PC-9 (cell line): ENCODE measurements around the gene B3GLCT. TPM values are rescaled to one million over a fixed set of nuclear protein-coding genes. Genes with fewer than 3 reads are reported as not detected.

Experiments used
- BruUV-seq: library from RNA; stranded (reverse); fragments of 400-500 nt; replicated peaks from 2 replicates; lab custom pipeline; 2021; lab: Mats Ljungman, UMichigan
- CTCF ChIA-PET: fragments of 300-600 bp; sonication (Branson Sonifier 250); formaldehyde crosslinking; loops from one replicate; lab custom pipeline; 2022; ENCODE audit warnings: antibody characterized with exemption; lab: Charles Lee
- POLR2A ChIA-PET: fragments of 300-600 bp; sonication (Branson Sonifier 250); formaldehyde crosslinking; loops from one replicate; lab custom pipeline; 2022; ENCODE audit warnings: antibody characterized with exemption; ENCODE audit not compliant: unreplicated experiment; lab: Charles Lee
- DNase-seq, 2 experiments: peaks; one replicate each; pipeline versions ENCODE4 v3.0.0 to v3.0.0-alpha.2; 2015 to 2022; ENCODE audit warnings: mixed read lengths in 1 of 2
- H2AFZ ChIP-seq: fragments of 200-600 bp; sonication (generic); 2 replicates; pipeline ENCODE4 v1.8.1; 2017; ENCODE audit warnings: antibody characterized with exemption
- H3F3A ChIP-seq: fragments of 200-600 bp; sonication (generic); 2 replicates; pipeline ENCODE4 v1.8.1; 2017; ENCODE audit warnings: antibody characterized with exemption, mild to moderate bottlenecking, low read depth; ENCODE audit not compliant: insufficient read depth
- H3K27ac ChIP-seq: fragments of 200-600 bp; sonication (generic); 2 replicates; pipeline ENCODE4 v1.6.1; 2016; ENCODE audit warnings: mixed run types
- H3K27me3 ChIP-seq: fragments of 200-600 bp; sonication (generic); 2 replicates; pipeline ENCODE4 v1.6.1; 2016; ENCODE audit warnings: low read depth, mixed run types; ENCODE audit not compliant: insufficient read depth
- H3K36me3 ChIP-seq: fragments of 200-600 bp; sonication (generic); 2 replicates; pipeline ENCODE4 v1.6.1; 2016; ENCODE audit warnings: low read depth, mixed run types
- H3K4me1 ChIP-seq: fragments of 200-600 bp; sonication (generic); replicated peaks from 2 replicates; pipeline ENCODE4 v1.6.1; 2016; ENCODE audit warnings: mixed run types; ENCODE audit not compliant: insufficient read depth
- H3K4me2 ChIP-seq: fragments of 200-600 bp; sonication (generic); 2 replicates; pipeline ENCODE4 v1.6.1; 2017; ENCODE audit warnings: mixed run types
- H3K4me3 ChIP-seq: fragments of 200-600 bp; sonication (generic); 2 replicates; pipeline ENCODE4 v1.6.1; 2016; ENCODE audit warnings: mixed run types
- H3K79me2 ChIP-seq: fragments of 200-600 bp; sonication (generic); 2 replicates; pipeline ENCODE4 v1.6.1; 2017; ENCODE audit warnings: low read depth, mixed run types
- H3K9me2 ChIP-seq: fragments of 200-600 bp; sonication (generic); 2 replicates; pipeline ENCODE4 v1.8.1; 2017; ENCODE audit warnings: mild to moderate bottlenecking; ENCODE audit not compliant: insufficient read depth
- H3K9me3 ChIP-seq: fragments of 200-600 bp; sonication (generic); 2 replicates; pipeline ENCODE4 v1.8.1; 2016; ENCODE audit warnings: low read depth; ENCODE audit not compliant: insufficient read depth
- H4K20me1 ChIP-seq: fragments of 200-600 bp; sonication (generic); 2 replicates; pipeline ENCODE4 v1.8.1; 2017; ENCODE audit not compliant: insufficient read depth
- EZH2 ChIP-seq: fragments of 200-600 bp; sonication (generic); IDR thresholded peaks from 2 replicates; pipeline ENCODE4 v1.8.0; 2017; ENCODE audit warnings: antibody characterized with exemption, low read depth
- intact Hi-C: fragments of 100-400 bp; cut with micrococcal nuclease; formaldehyde crosslinking; loops from one replicate; pipeline ENCODE4 v1.10.0; 2022; ENCODE audit not compliant: unreplicated experiment
- total RNA-seq: library from RNA; stranded (reverse); gene quantifications from 2 replicates; pipeline ENCODE4 v1.2.3, GENCODE V29; 2021
- TF ChIP-seq, protein P1 (sequence below): fragments of 200-600 bp; sonication (generic); conservative IDR thresholded peaks from 2 replicates; pipeline ENCODE4 v1.6.1; 2017; ENCODE audit warnings: mixed run types, antibody characterized with exemption, mild to moderate bottlenecking, moderate library complexity

B3GLCT gene
- total RNA-seq, 1 experiment from 2014 or later: 5.4 TPM

- no peaks in the 10 kb centered on the region for H3F3A ChIP-seq
- ChIA-PET POLR2A (no interaction called here), CTCF (interaction anchor here (0.6 kb wide), 1 partner anchor 9 kb away, joined by 4 read pairs; no protein-coding TSS in a partner anchor)
- DNase-seq: no peak
- no peaks in the 10 kb centered on the region for H4K20me1 ChIP-seq
- no peaks in the 10 kb centered on the region for H3K27me3 ChIP-seq
- no peak overlapping the region for H3K27ac ChIP-seq
- H3K79me2 ChIP-seq: no peaks in the 10 kb centered on the region
- H3K4me1 ChIP-seq: no peaks in the 10 kb centered on the region
- no peak overlapping the region for H3K4me2 ChIP-seq
- no peaks in the 10 kb centered on the region for H3K9me2 ChIP-seq
- no peaks in the 10 kb centered on the region for H3K36me3 ChIP-seq
- intact Hi-C loops: no loop called here
- H3K4me3 ChIP-seq: no peak overlapping the region
- BruUV-seq: no TSS peak
- no peak overlapping the region for H2AFZ ChIP-seq
- H3K9me3 ChIP-seq: no peaks in the 10 kb centered on the region
- no peak for TF ChIP-seq EZH2
- TF ChIP-seq, protein P1, sequence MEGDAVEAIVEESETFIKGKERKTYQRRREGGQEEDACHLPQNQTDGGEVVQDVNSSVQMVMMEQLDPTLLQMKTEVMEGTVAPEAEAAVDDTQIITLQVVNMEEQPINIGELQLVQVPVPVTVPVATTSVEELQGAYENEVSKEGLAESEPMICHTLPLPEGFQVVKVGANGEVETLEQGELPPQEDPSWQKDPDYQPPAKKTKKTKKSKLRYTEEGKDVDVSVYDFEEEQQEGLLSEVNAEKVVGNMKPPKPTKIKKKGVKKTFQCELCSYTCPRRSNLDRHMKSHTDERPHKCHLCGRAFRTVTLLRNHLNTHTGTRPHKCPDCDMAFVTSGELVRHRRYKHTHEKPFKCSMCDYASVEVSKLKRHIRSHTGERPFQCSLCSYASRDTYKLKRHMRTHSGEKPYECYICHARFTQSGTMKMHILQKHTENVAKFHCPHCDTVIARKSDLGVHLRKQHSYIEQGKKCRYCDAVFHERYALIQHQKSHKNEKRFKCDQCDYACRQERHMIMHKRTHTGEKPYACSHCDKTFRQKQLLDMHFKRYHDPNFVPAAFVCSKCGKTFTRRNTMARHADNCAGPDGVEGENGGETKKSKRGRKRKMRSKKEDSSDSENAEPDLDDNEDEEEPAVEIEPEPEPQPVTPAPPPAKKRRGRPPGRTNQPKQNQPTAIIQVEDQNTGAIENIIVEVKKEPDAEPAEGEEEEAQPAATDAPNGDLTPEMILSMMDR: no peak
Observed at GRCh38 chr13:31224963-31225559, 25.3 kb downstream of the B3GLCT start.

- no peaks in the 10 kb centered on the region for H3K27me3 ChIP-seq
- no peaks in the 10 kb centered on the region for H3F3A ChIP-seq
- H3K9me2 ChIP-seq: no peaks in the 10 kb centered on the region
- intact Hi-C loops: no loop called here
- BruUV-seq: no TSS peak
- ChIA-PET CTCF (no interaction called here), POLR2A (no interaction called here)
- no peaks in the 10 kb centered on the region for H4K20me1 ChIP-seq
- H3K27ac ChIP-seq: no peak overlapping the region
- TF ChIP-seq, protein P1: no peak
- TF ChIP-seq EZH2: no peak
- H3K4me1 ChIP-seq: no peaks in the 10 kb centered on the region
- H3K79me2 ChIP-seq: no peaks in the 10 kb centered on the region
- H3K4me2 ChIP-seq: no peak overlapping the region
- H3K36me3 ChIP-seq: no peaks in the 10 kb centered on the region
- H2AFZ ChIP-seq: no peak overlapping the region
- no peak for DNase-seq
- H3K4me3 ChIP-seq: no peak overlapping the region
- H3K9me3 ChIP-seq: no peaks in the 10 kb centered on the region
Observed at GRCh38 chr13:31225998-31226675, 26.4 kb downstream of the B3GLCT start.

DNA sequence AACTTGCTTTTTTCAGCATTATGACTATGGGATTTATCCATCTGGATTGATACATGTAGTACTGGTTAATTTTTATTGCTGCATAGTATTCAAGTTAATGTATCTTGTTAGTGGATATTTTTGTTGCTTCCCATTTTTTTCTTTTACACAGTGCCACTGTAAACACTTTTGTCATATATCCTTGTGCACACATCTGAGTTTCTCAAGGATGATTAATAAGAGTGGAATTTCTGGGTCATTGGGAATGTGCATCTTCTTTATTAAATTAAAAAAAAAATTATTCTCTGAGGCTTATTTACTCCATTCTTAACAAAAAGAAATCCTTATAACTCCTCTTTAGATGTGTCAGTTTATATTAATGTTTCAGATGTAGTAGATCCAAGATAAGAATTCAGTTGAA lies 27.3 kb downstream of the B3GLCT start:
- H4K20me1 ChIP-seq: no peaks in the 10 kb centered on the region
- BruUV-seq: no TSS peak
- no peak overlapping the region for H3K27ac ChIP-seq
- no peaks in the 10 kb centered on the region for H3K36me3 ChIP-seq
- no peaks in the 10 kb centered on the region for H3K9me3 ChIP-seq
- no peak overlapping the region for H2AFZ ChIP-seq
- TF ChIP-seq, protein P1: no peak
- TF ChIP-seq EZH2: no peak
- H3K4me3 ChIP-seq: no peak overlapping the region
- CTCF ChIA-PET: no interaction called here
- no peaks in the 10 kb centered on the region for H3F3A ChIP-seq
- DNase-seq: no peak
- intact Hi-C loops: no loop called here
- H3K27me3 ChIP-seq: no peaks in the 10 kb centered on the region
- no peaks in the 10 kb centered on the region for H3K4me1 ChIP-seq
- no peaks in the 10 kb centered on the region for H3K9me2 ChIP-seq
- H3K4me2 ChIP-seq: no peak overlapping the region
- POLR2A ChIA-PET: no interaction called here
- no peaks in the 10 kb centered on the region for H3K79me2 ChIP-seq
